Coronary artery (tissue), 2 donors: ENCODE measurements around the gene ICAM4.
"Not testable (repeated sequence)": the region's sequence is repeated elsewhere in the genome, so short reads cannot be mapped to it uniquely, and the experiment has no call there.

ENCODE experiments used
- DNase-seq: peaks from one replicate; pipeline ENCODE4 v3.0.0-alpha.2; 2017; ENCODE audit warnings: low spot score
- H3K27ac ChIP-seq, 2 donors: fragments of 200-600 bp; sonication (generic); one replicate each; pipeline ENCODE4 v1.5.1; 2016 to 2019
- H3K4me3 ChIP-seq: fragments of 200-600 bp; sonication (generic); 2 replicates; pipeline ENCODE4 v1.5.1; 2016; ENCODE audit warnings: mild to moderate bottlenecking, moderate library complexity
- CTCF ChIP-seq: fragments of 200-600 bp; sonication (generic); IDR thresholded peaks from one replicate; pipeline ENCODE4 v1.5.1; 2019; ENCODE audit warnings: antibody characterized with exemption

ICAM4 gene

DNA sequence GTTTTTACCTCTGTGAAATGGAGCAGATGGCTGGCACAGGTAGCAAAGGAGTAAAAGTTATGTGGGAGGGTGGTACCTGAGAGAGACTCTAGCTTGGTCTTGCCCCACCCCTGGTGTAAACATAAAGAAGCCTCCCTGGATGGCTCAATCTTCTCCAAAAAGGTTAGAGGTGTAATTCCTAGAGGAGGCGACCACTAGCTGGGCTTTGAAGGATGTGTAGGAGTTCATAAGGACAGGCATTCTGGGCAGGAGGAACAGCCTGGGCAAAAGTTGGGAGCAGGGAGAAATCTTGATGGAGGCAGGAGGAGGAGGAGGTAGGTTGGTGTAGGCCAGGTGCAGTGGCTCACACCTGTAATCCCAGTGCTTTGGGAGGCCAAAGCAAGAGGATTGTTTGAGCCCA is 7.8 kb upstream of the ICAM4 start:
- H3K27ac ChIP-seq, result no peak overlapping the region
- DNase-seq, result no peak
- no peak for TF ChIP-seq CTCF
- no peak overlapping the region for H3K4me3 ChIP-seq

- Histone ChIP-seq H3K4me3 (no peak overlapping the region), H3K27ac (no peak overlapping the region)
- TF ChIP-seq CTCF, result no peak
- no peak for DNase-seq
These were observed 6.9 kb upstream of the ICAM4 start for GRCh38 chr19:10279737-10280442.

- not testable (repeated sequence) for DNase-seq, H3K4me3 ChIP-seq, H3K27ac ChIP-seq
These were observed 4.7 kb upstream of the ICAM4 start for GRCh38 chr19:10282043-10282442.

- DNase-seq, result no peak
- no peak overlapping the region for H3K4me3 ChIP-seq
These were observed 3.3 kb upstream of the ICAM4 start for GRCh38 chr19:10283301-10284064.

GRCh38 chr19:10284065-10284959 is 2.4 kb upstream of the ICAM4 start:
- no peak overlapping the region for H3K4me3 ChIP-seq
- DNase-seq, result no peak
- H3K27ac ChIP-seq, result no peak overlapping the region
- TF ChIP-seq CTCF, result no peak

More at GRCh38 chr19:10283301-10284064, 3.3 kb upstream of the ICAM4 start:
- H3K27ac ChIP-seq, result no peak overlapping the region
- TF ChIP-seq CTCF, result no peak

DNA sequence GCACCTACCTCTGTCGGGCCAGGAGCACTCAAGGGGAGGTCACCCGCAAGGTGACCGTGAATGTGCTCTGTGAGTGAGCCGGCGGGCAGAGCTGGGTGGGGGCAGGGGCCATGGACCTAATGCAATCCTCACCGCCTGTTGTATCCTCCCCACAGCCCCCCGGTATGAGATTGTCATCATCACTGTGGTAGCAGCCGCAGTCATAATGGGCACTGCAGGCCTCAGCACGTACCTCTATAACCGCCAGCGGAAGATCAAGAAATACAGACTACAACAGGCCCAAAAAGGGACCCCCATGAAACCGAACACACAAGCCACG is 1.8 kb upstream of the ICAM4 start:
- DNase-seq, result no peak

More for the DNA sequence above, 1.8 kb upstream of the ICAM4 start:
- Histone ChIP-seq H3K4me3 (no peak overlapping the region), H3K27ac (no peak overlapping the region)
- no peak for TF ChIP-seq CTCF
